HepG2 (cell line): ENCODE data around the gene ZDHHC16. TPM values are rescaled to one million over a fixed set of nuclear protein-coding genes. Genes with fewer than 3 reads are reported as not detected.

Experiments used
- CEBPB ChIP-seq: IDR thresholded peaks from 2 replicates; pipeline ENCODE4 v1.6.1; 2011; ENCODE audit warnings: low read depth, low read length, improper control_type of control experiment, borderline replicate concordance
- CREM ChIP-seq, 2 experiments: sonication (generic) in 1 of 2; formaldehyde crosslinking in 1 of 2; IDR thresholded peaks; 2 replicates each; pipeline versions ENCODE4 v1.4.0 to v1.6.1; 2016 to 2020; ENCODE audit warnings: antibody characterized with exemption in 1 of 2, mild to moderate bottlenecking in 1 of 2, missing genetic modification reagents in 1 of 2
- HNRNPLL ChIP-seq: fragments of 200-400 bp; formaldehyde crosslinking; IDR thresholded peaks from 2 replicates; pipeline ENCODE4 v1.6.1; 2017; ENCODE audit warnings: mild to moderate bottlenecking, low read depth, low read length; ENCODE audit not compliant: poor library complexity, severe bottlenecking
- MAF1 ChIP-seq: sonication (generic); formaldehyde crosslinking; IDR thresholded peaks from 2 replicates; pipeline ENCODE4 v1.5.0; 2020; ENCODE audit warnings: missing genetic modification reagents, borderline replicate concordance
- SMARCC2 ChIP-seq: fragments of 450-650 bp; IDR thresholded peaks from 2 replicates; pipeline ENCODE4 v1.6.1; 2017; ENCODE audit warnings: antibody characterized with exemption, mild to moderate bottlenecking
- SP140L ChIP-seq: sonication (generic); formaldehyde crosslinking; IDR thresholded peaks from 2 replicates; pipeline ENCODE4 v1.4.0; 2020; ENCODE audit warnings: missing genetic modification reagents, borderline replicate concordance
- SRSF1 ChIP-seq: fragments of 200-400 bp; formaldehyde crosslinking; optimal IDR thresholded peaks from 2 replicates; pipeline ENCODE3; 2017; ENCODE audit warnings: mild to moderate bottlenecking, low read depth, low read length, moderate library complexity
- TBL1XR1 ChIP-seq: fragments of 150-350 bp; IDR thresholded peaks from 2 replicates; pipeline ENCODE4 v1.6.1; 2014; ENCODE audit warnings: borderline replicate concordance, low read length; ENCODE audit not compliant: partially characterized antibody
- TBP ChIP-seq: sonication (generic); formaldehyde crosslinking; IDR thresholded peaks from 2 replicates; pipeline ENCODE4 v1.5.0; 2020; ENCODE audit warnings: missing genetic modification reagents
- ZBTB3 ChIP-seq: sonication (generic); formaldehyde crosslinking; IDR thresholded peaks from 2 replicates; pipeline ENCODE4 v1.4.0; 2020; ENCODE audit warnings: low read depth, mild to moderate bottlenecking, moderate library complexity, missing genetic modification reagents, borderline replicate concordance
- ZFP36 ChIP-seq: fragments of 150-350 bp; IDR thresholded peaks from 2 replicates; pipeline ENCODE4 v1.6.1; 2018; ENCODE audit warnings: borderline replicate concordance, low read length, low read depth; ENCODE audit not compliant: partially characterized antibody
- ZFX ChIP-seq: sonication (generic); formaldehyde crosslinking; IDR thresholded peaks from 2 replicates; pipeline ENCODE4 v1.4.0; 2020; ENCODE audit warnings: mild to moderate bottlenecking, low read depth, missing genetic modification reagents, moderate library complexity
- ZIK1 ChIP-seq: sonication (generic); formaldehyde crosslinking; IDR thresholded peaks from 2 replicates; pipeline ENCODE4 v1.5.0; 2020; ENCODE audit warnings: mild to moderate bottlenecking, low read depth, missing genetic modification reagents, borderline replicate concordance
- ZNF790 ChIP-seq: sonication (generic); formaldehyde crosslinking; IDR thresholded peaks from 2 replicates; pipeline ENCODE4 v1.8.0; 2022; ENCODE audit warnings: missing genetic modification reagents, mild to moderate bottlenecking, borderline replicate concordance
- polyA plus RNA-seq, 8 experiments: library from polyadenylated mRNA; depleted of rRNA in 3 of 8; stranded (reverse) in 7 of 8; unstranded in 1 of 8; fragments of >200 nt; fragmentation: Illumina TruSeq in 4 of 8; extraction: Trizol in 4 of 8; gene quantifications; 2 replicates each; pipeline versions ENCODE4 v1.2.1 to v1.2.3, GENCODE V29; 2011 to 2016; ENCODE audit warnings: low read depth in 4 of 8, missing spikeins in 1 of 8, mixed read lengths in 1 of 8; ENCODE audit not compliant: insufficient read depth in 1 of 8
- total RNA-seq, 5 experiments: library from RNA; depleted of rRNA; stranded (reverse); fragments of >200 nt; fragmentation: Illumina TruSeq; extraction: Trizol; gene quantifications; 2 replicates each; pipeline ENCODE4 v1.2.3, GENCODE V29; 2016; ENCODE audit warnings: low read depth in 1 of 5
- TF ChIP-seq, protein P1 (sequence below): sonication (generic); formaldehyde crosslinking; IDR thresholded peaks from 2 replicates; pipeline ENCODE4 v1.4.0; 2020; ENCODE audit warnings: missing genetic modification reagents
- TF ChIP-seq, protein P2 (sequence below): sonication (generic); formaldehyde crosslinking; IDR thresholded peaks from 2 replicates; pipeline ENCODE4 v1.5.0; 2020; ENCODE audit warnings: mild to moderate bottlenecking, missing genetic modification reagents
- TF ChIP-seq, protein P3 (sequence below): sonication (generic); formaldehyde crosslinking; IDR thresholded peaks from 2 replicates; pipeline ENCODE4 v1.8.0; 2022; ENCODE audit warnings: missing genetic modification reagents, mild to moderate bottlenecking, borderline replicate concordance
- TF ChIP-seq, protein P4 (sequence below): sonication (generic); formaldehyde crosslinking; IDR thresholded peaks from 2 replicates; pipeline ENCODE4 v1.4.0; 2020; ENCODE audit warnings: missing genetic modification reagents, borderline replicate concordance

Gene ZDHHC16
- total and polyA plus RNA-seq, 2 of the 13 experiments (the other 11 are each of a cell fraction or from before 2014, with no cell fraction given): 40.8 to 41.8 TPM

DNA sequence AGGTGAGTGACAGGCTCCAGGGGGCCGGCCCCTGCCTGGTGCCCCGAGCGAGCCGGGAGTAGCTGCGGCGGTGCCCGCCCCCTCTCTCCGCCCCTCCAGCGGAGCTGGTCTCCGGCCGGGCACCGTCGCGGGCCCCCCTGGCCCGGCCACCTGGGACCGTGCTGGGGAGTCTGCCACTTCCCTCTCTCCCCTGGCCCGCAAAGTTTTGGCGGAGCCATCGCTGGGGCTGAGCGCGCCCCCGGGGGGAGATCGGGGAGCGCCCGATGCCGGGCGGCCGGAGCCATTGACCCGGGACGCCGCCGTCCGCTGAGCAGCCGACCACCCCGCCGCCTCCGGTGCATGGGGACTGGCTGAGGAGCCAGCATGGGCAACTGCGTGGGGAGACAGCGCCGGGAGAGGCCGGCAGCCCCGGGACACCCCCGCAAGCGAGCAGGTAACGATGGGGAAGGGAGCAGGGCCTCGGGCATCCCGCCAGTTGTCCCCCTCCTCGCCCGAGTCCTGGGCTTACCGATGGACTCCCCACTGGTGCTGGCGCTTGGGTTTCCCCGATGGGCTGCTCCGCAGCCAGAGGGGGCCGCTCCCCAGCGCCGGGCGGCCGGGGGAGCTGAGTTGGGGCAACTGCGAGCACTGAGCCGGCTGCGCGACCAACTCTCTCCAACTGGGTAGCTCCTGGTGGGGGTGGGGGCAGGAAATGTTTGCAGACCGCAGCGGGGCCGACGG, 53.0 kb downstream of the ZDHHC16 start, which contains the start of gene UBTD1 (continued):
- TF ChIP-seq HNRNPLL (peak; percentile 41), SP140L (CRISPR knock-in tag) (no peak), MAF1 (CRISPR knock-in tag) (no peak), SRSF1 (peak; percentile 95), ZFP36 (no peak), ZBTB3 (CRISPR knock-in tag) (no peak), ZNF790 (CRISPR knock-in tag) (peak; percentile 59; the same call in 1 of the 2 replicates), SMARCC2 (no peak), ZIK1 (CRISPR knock-in tag) (no peak), CEBPB (no peak), TBP (CRISPR knock-in tag) (no peak), ZFX (CRISPR knock-in tag) (peak; percentile 26; the same call in 1 of the 2 replicates), TBL1XR1 (no peak), CREM (IDR thresholded peaks at IDR 0.05) (no peak), CREM (CRISPR knock-in tag; IDR thresholded peaks at IDR 0.05) (no peak)
- TF ChIP-seq, protein P1, sequence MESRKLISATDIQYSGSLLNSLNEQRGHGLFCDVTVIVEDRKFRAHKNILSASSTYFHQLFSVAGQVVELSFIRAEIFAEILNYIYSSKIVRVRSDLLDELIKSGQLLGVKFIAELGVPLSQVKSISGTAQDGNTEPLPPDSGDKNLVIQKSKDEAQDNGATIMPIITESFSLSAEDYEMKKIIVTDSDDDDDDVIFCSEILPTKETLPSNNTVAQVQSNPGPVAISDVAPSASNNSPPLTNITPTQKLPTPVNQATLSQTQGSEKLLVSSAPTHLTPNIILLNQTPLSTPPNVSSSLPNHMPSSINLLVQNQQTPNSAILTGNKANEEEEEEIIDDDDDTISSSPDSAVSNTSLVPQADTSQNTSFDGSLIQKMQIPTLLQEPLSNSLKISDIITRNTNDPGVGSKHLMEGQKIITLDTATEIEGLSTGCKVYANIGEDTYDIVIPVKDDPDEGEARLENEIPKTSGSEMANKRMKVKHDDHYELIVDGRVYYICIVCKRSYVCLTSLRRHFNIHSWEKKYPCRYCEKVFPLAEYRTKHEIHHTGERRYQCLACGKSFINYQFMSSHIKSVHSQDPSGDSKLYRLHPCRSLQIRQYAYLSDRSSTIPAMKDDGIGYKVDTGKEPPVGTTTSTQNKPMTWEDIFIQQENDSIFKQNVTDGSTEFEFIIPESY (CRISPR knock-in tag): no peak
- TF ChIP-seq, protein P2, sequence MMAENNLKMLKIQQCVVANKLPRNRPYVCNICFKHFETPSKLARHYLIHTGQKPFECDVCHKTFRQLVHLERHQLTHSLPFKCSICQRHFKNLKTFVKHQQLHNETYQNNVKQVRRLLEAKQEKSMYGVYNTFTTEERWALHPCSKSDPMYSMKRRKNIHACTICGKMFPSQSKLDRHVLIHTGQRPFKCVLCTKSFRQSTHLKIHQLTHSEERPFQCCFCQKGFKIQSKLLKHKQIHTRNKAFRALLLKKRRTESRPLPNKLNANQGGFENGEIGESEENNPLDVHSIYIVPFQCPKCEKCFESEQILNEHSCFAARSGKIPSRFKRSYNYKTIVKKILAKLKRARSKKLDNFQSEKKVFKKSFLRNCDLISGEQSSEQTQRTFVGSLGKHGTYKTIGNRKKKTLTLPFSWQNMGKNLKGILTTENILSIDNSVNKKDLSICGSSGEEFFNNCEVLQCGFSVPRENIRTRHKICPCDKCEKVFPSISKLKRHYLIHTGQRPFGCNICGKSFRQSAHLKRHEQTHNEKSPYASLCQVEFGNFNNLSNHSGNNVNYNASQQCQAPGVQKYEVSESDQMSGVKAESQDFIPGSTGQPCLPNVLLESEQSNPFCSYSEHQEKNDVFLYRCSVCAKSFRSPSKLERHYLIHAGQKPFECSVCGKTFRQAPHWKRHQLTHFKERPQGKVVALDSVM: peak; percentile 27; the same call in 1 of the 2 replicates
- TF ChIP-seq, protein P3, sequence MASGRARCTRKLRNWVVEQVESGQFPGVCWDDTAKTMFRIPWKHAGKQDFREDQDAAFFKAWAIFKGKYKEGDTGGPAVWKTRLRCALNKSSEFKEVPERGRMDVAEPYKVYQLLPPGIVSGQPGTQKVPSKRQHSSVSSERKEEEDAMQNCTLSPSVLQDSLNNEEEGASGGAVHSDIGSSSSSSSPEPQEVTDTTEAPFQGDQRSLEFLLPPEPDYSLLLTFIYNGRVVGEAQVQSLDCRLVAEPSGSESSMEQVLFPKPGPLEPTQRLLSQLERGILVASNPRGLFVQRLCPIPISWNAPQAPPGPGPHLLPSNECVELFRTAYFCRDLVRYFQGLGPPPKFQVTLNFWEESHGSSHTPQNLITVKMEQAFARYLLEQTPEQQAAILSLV (CRISPR knock-in tag): no peak
- TF ChIP-seq, protein P4, sequence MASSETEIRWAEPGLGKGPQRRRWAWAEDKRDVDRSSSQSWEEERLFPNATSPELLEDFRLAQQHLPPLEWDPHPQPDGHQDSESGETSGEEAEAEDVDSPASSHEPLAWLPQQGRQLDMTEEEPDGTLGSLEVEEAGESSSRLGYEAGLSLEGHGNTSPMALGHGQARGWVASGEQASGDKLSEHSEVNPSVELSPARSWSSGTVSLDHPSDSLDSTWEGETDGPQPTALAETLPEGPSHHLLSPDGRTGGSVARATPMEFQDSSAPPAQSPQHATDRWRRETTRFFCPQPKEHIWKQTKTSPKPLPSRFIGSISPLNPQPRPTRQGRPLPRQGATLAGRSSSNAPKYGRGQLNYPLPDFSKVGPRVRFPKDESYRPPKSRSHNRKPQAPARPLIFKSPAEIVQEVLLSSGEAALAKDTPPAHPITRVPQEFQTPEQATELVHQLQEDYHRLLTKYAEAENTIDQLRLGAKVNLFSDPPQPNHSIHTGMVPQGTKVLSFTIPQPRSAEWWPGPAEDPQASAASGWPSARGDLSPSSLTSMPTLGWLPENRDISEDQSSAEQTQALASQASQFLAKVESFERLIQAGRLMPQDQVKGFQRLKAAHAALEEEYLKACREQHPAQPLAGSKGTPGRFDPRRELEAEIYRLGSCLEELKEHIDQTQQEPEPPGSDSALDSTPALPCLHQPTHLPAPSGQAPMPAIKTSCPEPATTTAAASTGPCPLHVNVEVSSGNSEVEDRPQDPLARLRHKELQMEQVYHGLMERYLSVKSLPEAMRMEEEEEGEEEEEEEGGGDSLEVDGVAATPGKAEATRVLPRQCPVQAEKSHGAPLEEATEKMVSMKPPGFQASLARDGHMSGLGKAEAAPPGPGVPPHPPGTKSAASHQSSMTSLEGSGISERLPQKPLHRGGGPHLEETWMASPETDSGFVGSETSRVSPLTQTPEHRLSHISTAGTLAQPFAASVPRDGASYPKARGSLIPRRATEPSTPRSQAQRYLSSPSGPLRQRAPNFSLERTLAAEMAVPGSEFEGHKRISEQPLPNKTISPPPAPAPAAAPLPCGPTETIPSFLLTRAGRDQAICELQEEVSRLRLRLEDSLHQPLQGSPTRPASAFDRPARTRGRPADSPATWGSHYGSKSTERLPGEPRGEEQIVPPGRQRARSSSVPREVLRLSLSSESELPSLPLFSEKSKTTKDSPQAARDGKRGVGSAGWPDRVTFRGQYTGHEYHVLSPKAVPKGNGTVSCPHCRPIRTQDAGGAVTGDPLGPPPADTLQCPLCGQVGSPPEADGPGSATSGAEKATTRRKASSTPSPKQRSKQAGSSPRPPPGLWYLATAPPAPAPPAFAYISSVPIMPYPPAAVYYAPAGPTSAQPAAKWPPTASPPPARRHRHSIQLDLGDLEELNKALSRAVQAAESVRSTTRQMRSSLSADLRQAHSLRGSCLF (CRISPR knock-in tag): no peak
